Lower leg skin (tissue), 4 donors: ENCODE data around the gene NOC2L. TPM values are rescaled to one million over a fixed set of nuclear protein-coding genes. Genes with fewer than 3 reads are reported as not detected.
A peak's percentile ranks its signal among the peaks of the same experiment; 100 is the strongest.

ENCODE experiments used
- DNase-seq, 2 donors: peaks; one replicate each; pipeline ENCODE4 v3.0.0-alpha.2; 2019; ENCODE audit warnings: low spot score in 2 of 2
- H3K4me3 ChIP-seq: fragments of 200-600 bp; sonication (generic); 2 replicates; pipeline ENCODE4 v1.5.1; 2017; ENCODE audit warnings: mild to moderate bottlenecking, low read depth; ENCODE audit not compliant: poor library complexity, severe bottlenecking
- CTCF ChIP-seq, 3 donors: fragments of 450-650 bp; IDR thresholded peaks; one replicate each; pipeline ENCODE4 v1.5.1; 2016; ENCODE audit warnings: antibody characterized with exemption in 3 of 3, mild to moderate bottlenecking in 3 of 3, moderate library complexity in 2 of 3
- POLR2A ChIP-seq, 2 donors: fragments of 450-650 bp; IDR thresholded peaks; one replicate each; pipeline ENCODE4 v1.6.1; 2016 to 2017; ENCODE audit warnings: antibody characterized with exemption in 2 of 2, mild to moderate bottlenecking in 1 of 2, moderate library complexity in 1 of 2
- WGBS, 2 donors: methylation state at CpG; one replicate each; pipeline ENCODE4 v1.1.5; 2018; 5-methylcytosine and 5-hydroxymethylcytosine counted together
- intact Hi-C: fragments of 100-400 bp; cut with DNase I; formaldehyde crosslinking; loops from one replicate; pipeline ENCODE4 v1.15.0; 2023; ENCODE audit warnings: low total_unique reads
- total RNA-seq, 4 donors: library from RNA; depleted of rRNA; stranded (reverse); fragments of >200 nt; gene quantifications; one replicate each; pipeline ENCODE4 v1.1.0, GENCODE V29; 2016

NOC2L gene
- total RNA-seq, 4 donors from 2014 or later, result 44.7 to 67.8 (median 59.6) TPM

- intact Hi-C loops, result no loop called here
- TF ChIP-seq CTCF (IDR thresholded peaks at IDR 0.05), result no peak
- no peak for TF ChIP-seq POLR2A (IDR thresholded peaks at IDR 0.05)
- H3K4me3 ChIP-seq, result peak overlapping the region; percentile 14
- WGBS, 2 donors, result 0 to 1% methylated on average over 15 to 52 of the region's 86 CpGs
- DNase-seq, result peak in 1 of 2 donors; percentile 85
Observed at GRCh38 chr1:998995-999724, 40.1 kb upstream of the NOC2L start.

GRCh38 chr1:998745-998994, 39.6 kb upstream of the NOC2L start:
- WGBS, 2 donors, result 0% methylated on average over 5 to 6 of the region's 27 CpGs
- TF ChIP-seq POLR2A (IDR thresholded peaks at IDR 0.05) (no peak), CTCF (IDR thresholded peaks at IDR 0.05) (no peak)
- intact Hi-C loops, result no loop called here
- DNase-seq, result peak in 1 of 2 donors; percentile 89
- H3K4me3 ChIP-seq, result peak overlapping the region; percentile 14

GRCh38 chr1:997993-998744, 39.1 kb upstream of the NOC2L start:
- 19 to 47% methylated on average over 41 to 46 of the region's 75 CpGs for WGBS, 2 donors
- no peak for DNase-seq
- intact Hi-C loops, result no loop called here
- TF ChIP-seq CTCF (IDR thresholded peaks at IDR 0.05) (no peak), POLR2A (IDR thresholded peaks at IDR 0.05) (no peak)
- H3K4me3 ChIP-seq, result no peak overlapping the region

GRCh38 chr1:997713-997992, 38.6 kb upstream of the NOC2L start:
- 70% methylated on average over 3 of the region's 3 CpGs; no CpG with 5 or more reads in 1 of the 2 donors for WGBS, 2 donors
- no peak overlapping the region for H3K4me3 ChIP-seq
- intact Hi-C loops, result no loop called here
- no peak for TF ChIP-seq POLR2A (IDR thresholded peaks at IDR 0.05)
- no peak for TF ChIP-seq CTCF (IDR thresholded peaks at IDR 0.05)
- no peak for DNase-seq

- WGBS, 2 donors, result 45 to 53% methylated on average over 17 to 23 of the region's 24 CpGs
- no peak for TF ChIP-seq CTCF (IDR thresholded peaks at IDR 0.05)
- no peak for TF ChIP-seq POLR2A (IDR thresholded peaks at IDR 0.05)
- DNase-seq, result peak in 1 of 2 donors; percentile 87
- H3K4me3 ChIP-seq, result no peak overlapping the region
- intact Hi-C loops, result no loop called here
Observed at GRCh38 chr1:996851-997712, 38.0 kb upstream of the NOC2L start.
